Measurements from ENCODE around the gene SNX24. TPM values are rescaled to one million over a fixed set of nuclear protein-coding genes. Genes with fewer than 3 reads are reported as not detected.
A peak's percentile ranks its signal among the peaks of the same experiment; 100 is the strongest.

The SNX24 gene
- total RNA-seq, 1 donor from 2014 or later: 16.0 TPM

- intact Hi-C loops (cut with micrococcal nuclease): no loop called here
- TF ChIP-seq, protein P1, sequence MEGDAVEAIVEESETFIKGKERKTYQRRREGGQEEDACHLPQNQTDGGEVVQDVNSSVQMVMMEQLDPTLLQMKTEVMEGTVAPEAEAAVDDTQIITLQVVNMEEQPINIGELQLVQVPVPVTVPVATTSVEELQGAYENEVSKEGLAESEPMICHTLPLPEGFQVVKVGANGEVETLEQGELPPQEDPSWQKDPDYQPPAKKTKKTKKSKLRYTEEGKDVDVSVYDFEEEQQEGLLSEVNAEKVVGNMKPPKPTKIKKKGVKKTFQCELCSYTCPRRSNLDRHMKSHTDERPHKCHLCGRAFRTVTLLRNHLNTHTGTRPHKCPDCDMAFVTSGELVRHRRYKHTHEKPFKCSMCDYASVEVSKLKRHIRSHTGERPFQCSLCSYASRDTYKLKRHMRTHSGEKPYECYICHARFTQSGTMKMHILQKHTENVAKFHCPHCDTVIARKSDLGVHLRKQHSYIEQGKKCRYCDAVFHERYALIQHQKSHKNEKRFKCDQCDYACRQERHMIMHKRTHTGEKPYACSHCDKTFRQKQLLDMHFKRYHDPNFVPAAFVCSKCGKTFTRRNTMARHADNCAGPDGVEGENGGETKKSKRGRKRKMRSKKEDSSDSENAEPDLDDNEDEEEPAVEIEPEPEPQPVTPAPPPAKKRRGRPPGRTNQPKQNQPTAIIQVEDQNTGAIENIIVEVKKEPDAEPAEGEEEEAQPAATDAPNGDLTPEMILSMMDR (IDR thresholded peaks at IDR 0.05; ENCODE audit: borderline replicate concordance): no peak
These were observed 139.7 kb downstream of the SNX24 start for GRCh38 chr5:122985006-122985700.

GRCh38 chr5:122985954-122986721, 140.7 kb downstream of the SNX24 start:
- H3K27ac ChIP-seq (replicated peaks): no peak overlapping the region
- no peaks in the 10 kb centered on the region for H3K4me1 ChIP-seq
- TF ChIP-seq, protein P1 (IDR thresholded peaks at IDR 0.05; ENCODE audit: borderline replicate concordance): no peak
- H3K27me3 ChIP-seq (ENCODE audit: low read depth): no peaks in the 10 kb centered on the region
- no peaks in the 10 kb centered on the region for H3K9me3 ChIP-seq (replicated peaks)
- H3K36me3 ChIP-seq: no peaks in the 10 kb centered on the region
- DNase-seq: no peak
- intact Hi-C loops (cut with micrococcal nuclease): no loop called here
- H3K4me3 ChIP-seq: no peak overlapping the region

More at GRCh38 chr5:122985006-122985700, 139.7 kb downstream of the SNX24 start:
- Histone ChIP-seq H3K27ac (replicated peaks) (no peak overlapping the region), H3K36me3 (no peaks in the 10 kb centered on the region), H3K9me3 (replicated peaks) (no peaks in the 10 kb centered on the region), H3K4me1 (no peaks in the 10 kb centered on the region), H3K27me3 (ENCODE audit: low read depth) (no peaks in the 10 kb centered on the region), H3K4me3 (no peak overlapping the region)
- no peak for DNase-seq

GRCh38 chr5:122996091-122996490, 150.7 kb downstream of the SNX24 start:
- no peak for DNase-seq
- Histone ChIP-seq H3K36me3 (no peaks in the 10 kb centered on the region), H3K4me3 (no peak overlapping the region), H3K27ac (replicated peaks) (no peak overlapping the region), H3K4me1 (no peaks in the 10 kb centered on the region), H3K27me3 (ENCODE audit: low read depth) (no peaks in the 10 kb centered on the region), H3K9me3 (replicated peaks) (no peaks in the 10 kb centered on the region)
- intact Hi-C loops (cut with micrococcal nuclease): no loop called here
- TF ChIP-seq, protein P1 (IDR thresholded peaks at IDR 0.05; ENCODE audit: borderline replicate concordance): no peak

DNA sequence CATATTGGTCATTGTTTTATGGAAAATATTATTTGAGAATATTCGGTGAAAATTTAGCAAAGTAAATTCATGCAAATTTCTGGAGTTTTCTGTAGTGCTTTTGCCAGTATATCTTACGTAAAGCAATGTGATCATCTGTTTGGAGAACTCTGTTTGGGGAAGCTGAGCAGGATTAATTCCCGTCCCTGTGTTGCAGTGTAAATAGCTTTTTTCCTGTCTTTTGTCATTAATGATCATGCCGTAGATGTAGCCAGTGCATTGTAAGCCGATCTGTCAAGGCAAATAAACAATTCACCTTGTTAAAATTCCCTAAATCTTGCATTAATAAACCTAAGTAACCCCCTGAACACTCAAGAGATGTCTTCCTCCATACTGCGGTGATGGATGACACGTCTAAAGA, 151.9 kb downstream of the SNX24 start:
- Histone ChIP-seq H3K9me3 (replicated peaks) (no peaks in the 10 kb centered on the region), H3K27me3 (ENCODE audit: low read depth) (no peaks in the 10 kb centered on the region), H3K36me3 (no peaks in the 10 kb centered on the region), H3K4me1 (no peaks in the 10 kb centered on the region), H3K4me3 (no peak overlapping the region), H3K27ac (replicated peaks) (no peak overlapping the region)
- intact Hi-C loops (cut with micrococcal nuclease): no loop called here
- DNase-seq: no peak
- TF ChIP-seq, protein P1 (IDR thresholded peaks at IDR 0.05; ENCODE audit: borderline replicate concordance): no peak

- no peaks in the 10 kb centered on the region for H3K36me3 ChIP-seq
- intact Hi-C loops (cut with micrococcal nuclease): no loop called here
- no peaks in the 10 kb centered on the region for H3K9me3 ChIP-seq (replicated peaks)
- H3K4me1 ChIP-seq: no peaks in the 10 kb centered on the region
- H3K27me3 ChIP-seq (ENCODE audit: low read depth): no peaks in the 10 kb centered on the region
- DNase-seq: no peak
- H3K27ac ChIP-seq (replicated peaks): no peak overlapping the region
- H3K4me3 ChIP-seq: no peak overlapping the region
- TF ChIP-seq, protein P1 (IDR thresholded peaks at IDR 0.05; ENCODE audit: borderline replicate concordance): peak; percentile 41
These were observed 154.6 kb downstream of the SNX24 start for GRCh38 chr5:122999947-123000563.

Measured in left ventricle myocardium inferior (tissue), 1 donor.